ENCODE measurements around the gene DOCK2.
"Not testable (repeated sequence)": the region's sequence is repeated elsewhere in the genome, so short reads cannot be mapped to it uniquely, and the experiment has no call there.

DOCK2 gene

GRCh38 chr5:169765176-169765996, 128.3 kb downstream of the DOCK2 start:
- Histone ChIP-seq H3K4me3 (IDR thresholded peaks at IDR 0.05; ENCODE audit: insufficient read depth, low read depth, low read length) (no peak overlapping the region), H3K36me3 (ENCODE audit: insufficient read depth) (no peaks in the 10 kb centered on the region), H3K79me2 (ENCODE audit: insufficient read depth, low read depth) (no peaks in the 10 kb centered on the region), H4K20me1 (ENCODE audit: insufficient read depth) (no peaks in the 10 kb centered on the region), H3K9ac (no peak overlapping the region), H2AFZ (ENCODE audit: low read depth) (no peak overlapping the region), H3K27me3 (ENCODE audit: insufficient read depth, low read depth) (no peaks in the 10 kb centered on the region), H3K4me1 (ENCODE audit: low read depth, poor library complexity, severe bottlenecking) (no peaks in the 10 kb centered on the region), H3K4me2 (no peak overlapping the region), H3K27ac (no peak overlapping the region)
- TF ChIP-seq CTCF (conservative IDR thresholded peaks at IDR 0.05; ENCODE audit: low read depth, low read length) = no peak

GRCh38 chr5:169766943-169767342, 129.9 kb downstream of the DOCK2 start:
- H3K4me2 ChIP-seq; H3K27me3 ChIP-seq (ENCODE audit: insufficient read depth, low read depth); H3K9ac ChIP-seq; H3K4me1 ChIP-seq (ENCODE audit: low read depth, poor library complexity, severe bottlenecking); H4K20me1 ChIP-seq (ENCODE audit: insufficient read depth); H3K79me2 ChIP-seq (ENCODE audit: insufficient read depth, low read depth); H3K27ac ChIP-seq; H3K4me3 ChIP-seq (IDR thresholded peaks at IDR 0.05; ENCODE audit: insufficient read depth, low read depth, low read length); H2AFZ ChIP-seq (ENCODE audit: low read depth); H3K36me3 ChIP-seq (ENCODE audit: insufficient read depth): not testable (repeated sequence)

- Histone ChIP-seq H3K79me2 (ENCODE audit: insufficient read depth, low read depth) (no peaks in the 10 kb centered on the region), H3K36me3 (ENCODE audit: insufficient read depth) (no peaks in the 10 kb centered on the region)
- no peak for TF ChIP-seq CTCF (conservative IDR thresholded peaks at IDR 0.05; ENCODE audit: low read depth, low read length)
Measured at GRCh38 chr5:169767938-169768337, 130.9 kb downstream of the DOCK2 start.

GRCh38 chr5:169768416-169768815, 131.3 kb downstream of the DOCK2 start:
- no peaks in the 10 kb centered on the region for H3K36me3 ChIP-seq (ENCODE audit: insufficient read depth)
- no peak overlapping the region for H3K9ac ChIP-seq
- H3K27ac ChIP-seq = no peak overlapping the region

More at GRCh38 chr5:169767938-169768337, 130.9 kb downstream of the DOCK2 start:
- Histone ChIP-seq H2AFZ (ENCODE audit: low read depth) (no peak overlapping the region), H3K4me1 (ENCODE audit: low read depth, poor library complexity, severe bottlenecking) (no peaks in the 10 kb centered on the region), H3K9ac (no peak overlapping the region), H3K4me2 (no peak overlapping the region), H3K4me3 (IDR thresholded peaks at IDR 0.05; ENCODE audit: insufficient read depth, low read depth, low read length) (no peak overlapping the region), H3K27ac (no peak overlapping the region), H4K20me1 (ENCODE audit: insufficient read depth) (no peaks in the 10 kb centered on the region), H3K27me3 (ENCODE audit: insufficient read depth, low read depth) (no peaks in the 10 kb centered on the region)

More at GRCh38 chr5:169768416-169768815, 131.3 kb downstream of the DOCK2 start:
- H3K27me3 ChIP-seq (ENCODE audit: insufficient read depth, low read depth) = no peaks in the 10 kb centered on the region
- H3K79me2 ChIP-seq (ENCODE audit: insufficient read depth, low read depth) = no peaks in the 10 kb centered on the region
- no peaks in the 10 kb centered on the region for H3K4me1 ChIP-seq (ENCODE audit: low read depth, poor library complexity, severe bottlenecking)
- no peak overlapping the region for H3K4me3 ChIP-seq (IDR thresholded peaks at IDR 0.05; ENCODE audit: insufficient read depth, low read depth, low read length)
- H4K20me1 ChIP-seq (ENCODE audit: insufficient read depth) = no peaks in the 10 kb centered on the region
- no peak for TF ChIP-seq CTCF (conservative IDR thresholded peaks at IDR 0.05; ENCODE audit: low read depth, low read length)
- no peak overlapping the region for H2AFZ ChIP-seq (ENCODE audit: low read depth)
- no peak overlapping the region for H3K4me2 ChIP-seq

Measured in KMS-11 (cell line).